ENCODE measurements around the gene TM4SF18.
"Not testable (repeated sequence)": the region's sequence is repeated elsewhere in the genome, so short reads cannot be mapped to it uniquely, and the experiment has no call there.

The TM4SF18 gene

GRCh38 chr3:149333176-149333859, at the start of gene TM4SF18:
TM4SF18 (minus strand) TSS chr3:149333636; CDS start chr3:149333382, 254 bp downstream.
- DNase-seq (ENCODE audit: low read depth), result no peak

- DNase-seq (ENCODE audit: low read depth), result peak; percentile 30
Measured at GRCh38 chr3:149382518-149382917, 49.1 kb upstream of the TM4SF18 start.

- DNase-seq (ENCODE audit: low read depth), result peak; percentile 92
Measured at GRCh38 chr3:149382101-149382467, 48.6 kb upstream of the TM4SF18 start.

- no peak for DNase-seq (ENCODE audit: low read depth)
Measured at GRCh38 chr3:149381173-149382100, 48.0 kb upstream of the TM4SF18 start.

GRCh38 chr3:149380220-149380619, 46.8 kb upstream of the TM4SF18 start:
- not testable (repeated sequence) for DNase-seq (ENCODE audit: low read depth)

GRCh38 chr3:149378478-149379309, 45.3 kb upstream of the TM4SF18 start:
- no peak for DNase-seq (ENCODE audit: low read depth)

GRCh38 chr3:149377408-149378364, 44.2 kb upstream of the TM4SF18 start, which contains the start of gene TM4SF1:
TM4SF1 (minus strand) TSS chr3:149377649; CDS start chr3:149377547, 102 bp downstream.
- DNase-seq (ENCODE audit: low read depth), result peak; percentile 99

- peak; percentile 36 for DNase-seq (ENCODE audit: low read depth)
Measured at GRCh38 chr3:149376718-149377407, 43.4 kb upstream of the TM4SF18 start.

GRCh38 chr3:149375501-149376196, 42.2 kb upstream of the TM4SF18 start:
- peak; percentile 59 for DNase-seq (ENCODE audit: low read depth)

- no peak for DNase-seq (ENCODE audit: low read depth)
Measured at GRCh38 chr3:149374793-149375500, 41.5 kb upstream of the TM4SF18 start.

- DNase-seq (ENCODE audit: low read depth), result no peak
Measured at GRCh38 chr3:149374391-149374790, 41.0 kb upstream of the TM4SF18 start.

GRCh38 chr3:149373235-149374125, 40.0 kb upstream of the TM4SF18 start:
- DNase-seq (ENCODE audit: low read depth), result peak; percentile 91

- DNase-seq (ENCODE audit: low read depth), result no peak
Measured at GRCh38 chr3:149371723-149372114, 38.3 kb upstream of the TM4SF18 start.

- DNase-seq (ENCODE audit: low read depth), result peak; percentile 81
Measured at GRCh38 chr3:149371001-149371722, 37.7 kb upstream of the TM4SF18 start.

GRCh38 chr3:149369991-149370866, 36.8 kb upstream of the TM4SF18 start:
- DNase-seq (ENCODE audit: low read depth), result peak; percentile 36

Data from ELR (cell line).